Trophoblast cell (in vitro differentiated cells and primary cell): Measurements from ENCODE around the gene FOXI2.

Experiments
- DNase-seq, 2 donors: peaks; one replicate each; pipeline ENCODE4 v3.0.0-alpha.2; 2016
- H2AFZ ChIP-seq: 2 replicates; pipeline ENCODE4 v1.6.1; 2013; ENCODE audit warnings: low read length, moderate library complexity, mild to moderate bottlenecking; ENCODE audit not compliant: insufficient read depth, poor library complexity
- H2AK5ac ChIP-seq: 2 replicates; pipeline ENCODE4 v1.6.1; 2013; ENCODE audit warnings: mild to moderate bottlenecking, low read length
- H2BK120ac ChIP-seq: 2 replicates; pipeline ENCODE4 v1.6.1; 2013; ENCODE audit warnings: low read length, mild to moderate bottlenecking, moderate library complexity; ENCODE audit not compliant: insufficient read depth, poor library complexity
- H2BK12ac ChIP-seq: 2 replicates; pipeline ENCODE4 v1.6.1; 2013; ENCODE audit warnings: mild to moderate bottlenecking, low read length, moderate library complexity
- H2BK5ac ChIP-seq: 2 replicates; pipeline ENCODE4 v1.6.1; 2013; ENCODE audit warnings: low read length, low read depth, moderate library complexity, mild to moderate bottlenecking; ENCODE audit not compliant: poor library complexity
- H3K14ac ChIP-seq: 2 replicates; pipeline ENCODE4 v1.6.1; 2013; ENCODE audit warnings: mild to moderate bottlenecking, low read length
- H3K18ac ChIP-seq: 2 replicates; pipeline ENCODE4 v1.6.1; 2013; ENCODE audit warnings: mild to moderate bottlenecking, low read length
- H3K23ac ChIP-seq: 2 replicates; pipeline ENCODE4 v1.6.1; 2013; ENCODE audit warnings: low read length
- H3K27ac ChIP-seq: 2 replicates; pipeline ENCODE4 v1.5.1; 2013; ENCODE audit warnings: low read depth, mild to moderate bottlenecking, inconsistent platforms, low read length, moderate library complexity
- H3K27me3 ChIP-seq: 2 replicates; pipeline ENCODE4 v1.6.1; 2013; ENCODE audit warnings: inconsistent platforms, mild to moderate bottlenecking, low read length, moderate library complexity; ENCODE audit not compliant: insufficient read depth
- H3K36me3 ChIP-seq, 2 experiments: 1 replicate in 1 of 2; 2 replicates in 1 of 2; pipeline ENCODE4 v1.6.1; 2013; ENCODE audit warnings: low read length in 2 of 2, mild to moderate bottlenecking in 2 of 2, moderate library complexity in 1 of 2; ENCODE audit not compliant: insufficient read depth in 2 of 2, control insufficient read depth in 1 of 2
- H3K4ac ChIP-seq: 2 replicates; pipeline ENCODE4 v1.6.1; 2013; ENCODE audit warnings: low read depth, mild to moderate bottlenecking, low read length, moderate library complexity
- H3K4me1 ChIP-seq, 2 experiments: 1 replicate in 1 of 2; 2 replicates in 1 of 2; pipeline ENCODE4 v1.6.1; 2013; ENCODE audit warnings: low read length in 2 of 2, mild to moderate bottlenecking in 2 of 2, moderate library complexity in 1 of 2; ENCODE audit not compliant: insufficient read depth in 2 of 2, control insufficient read depth in 1 of 2
- H3K4me2 ChIP-seq: 2 replicates; pipeline ENCODE4 v1.6.1; 2013; ENCODE audit warnings: inconsistent platforms, mild to moderate bottlenecking, low read length, moderate library complexity
- H3K4me3 ChIP-seq: 2 replicates; pipeline ENCODE4 v1.5.1; 2013; ENCODE audit warnings: mild to moderate bottlenecking, low read depth, low read length, inconsistent platforms
- H3K79me1 ChIP-seq: one replicate; pipeline ENCODE4 v1.6.1; 2013; ENCODE audit warnings: low read length
- H3K79me2 ChIP-seq: 2 replicates; pipeline ENCODE4 v1.6.1; 2013; ENCODE audit warnings: low read length, mild to moderate bottlenecking; ENCODE audit not compliant: control insufficient read depth, insufficient read depth, poor library complexity
- H3K9ac ChIP-seq: 2 replicates; pipeline ENCODE4 v1.6.1; 2013; ENCODE audit warnings: mild to moderate bottlenecking, low read length
- H3K9me3 ChIP-seq: 2 replicates; pipeline ENCODE4 v1.6.1; 2013; ENCODE audit warnings: low read depth, mild to moderate bottlenecking, control low read depth, inconsistent platforms, low read length; ENCODE audit not compliant: insufficient read depth
- H4K12ac ChIP-seq: 2 replicates; pipeline ENCODE4 v1.6.1; 2013; ENCODE audit warnings: low read depth, mild to moderate bottlenecking, low read length, moderate library complexity
- H4K8ac ChIP-seq: 2 replicates; pipeline ENCODE4 v1.6.1; 2013; ENCODE audit warnings: low read depth, mild to moderate bottlenecking, low read length, moderate library complexity
- H4K91ac ChIP-seq: one replicate; pipeline ENCODE4 v1.6.1; 2013; ENCODE audit warnings: low read depth, mild to moderate bottlenecking, low read length, moderate library complexity
- WGBS: extraction: QIAGEN DNeasy Blood & Tissue Kit; methylation state at CpG from one replicate; pipeline ENCODE4 v1.1.7; 2013; ENCODE audit warnings: missing lambda C conversion rate; ENCODE audit not compliant: insufficient read length, insufficient coverage; ENCODE audit errors: extremely low coverage; 5-methylcytosine and 5-hydroxymethylcytosine counted together

FOXI2 gene

GRCh38 chr10:127756264-127756663 lies 19.3 kb downstream of the FOXI2 start:
- Histone ChIP-seq H3K23ac (no peak overlapping the region), H4K12ac (no peak overlapping the region), H2BK120ac (no peak overlapping the region), H3K18ac (no peak overlapping the region), H3K27me3 (no peaks in the 10 kb centered on the region), H2BK12ac (no peak overlapping the region), H3K4me1 (no peaks in the 10 kb centered on the region), H3K4ac (no peak overlapping the region), H3K27ac (no peak overlapping the region), H2BK5ac (no peak overlapping the region), H3K14ac (no peak overlapping the region), H4K91ac (no peak overlapping the region), H2AK5ac (no peak overlapping the region), H3K79me1 (no peaks in the 10 kb centered on the region), H3K4me2 (no peak overlapping the region), H4K8ac (no peak overlapping the region), H3K79me2 (no peaks in the 10 kb centered on the region), H3K9ac (no peak overlapping the region), H3K4me3 (no peak overlapping the region), H2AFZ (no peak overlapping the region), H3K9me3 (no peaks in the 10 kb centered on the region), H3K36me3 (no peaks in the 10 kb centered on the region)
- DNase-seq: no peak
- WGBS: no CpG with 5 or more reads among the region's 2 CpGs

- Histone ChIP-seq H3K23ac (no peak overlapping the region), H3K79me2 (no peaks in the 10 kb centered on the region), H3K27ac (no peak overlapping the region), H2BK120ac (no peak overlapping the region), H3K36me3 (no peaks in the 10 kb centered on the region), H4K8ac (no peak overlapping the region), H4K12ac (no peak overlapping the region), H2AK5ac (no peak overlapping the region), H3K4me3 (no peak overlapping the region), H3K14ac (no peak overlapping the region), H3K9ac (no peak overlapping the region), H3K4me1 (no peaks in the 10 kb centered on the region), H3K79me1 (no peaks in the 10 kb centered on the region), H2AFZ (no peak overlapping the region), H3K18ac (no peak overlapping the region), H3K4me2 (no peak overlapping the region), H2BK12ac (no peak overlapping the region), H3K27me3 (no peaks in the 10 kb centered on the region), H3K9me3 (no peaks in the 10 kb centered on the region), H4K91ac (no peak overlapping the region), H2BK5ac (no peak overlapping the region), H3K4ac (no peak overlapping the region)
- no CpG with 5 or more reads among the region's 7 CpGs for WGBS
- DNase-seq: peak in 1 of 2 donors; percentile 19
Measured at GRCh38 chr10:127757033-127757432, 20.0 kb downstream of the FOXI2 start.

- Histone ChIP-seq H3K4ac (no peak overlapping the region), H4K8ac (no peak overlapping the region), H3K4me1 (no peaks in the 10 kb centered on the region), H2BK120ac (no peak overlapping the region), H3K36me3 (no peaks in the 10 kb centered on the region), H3K79me1 (no peaks in the 10 kb centered on the region), H3K14ac (no peak overlapping the region), H2BK5ac (no peak overlapping the region), H3K4me3 (no peak overlapping the region), H3K27ac (no peak overlapping the region), H3K4me2 (no peak overlapping the region), H3K79me2 (no peaks in the 10 kb centered on the region), H3K18ac (no peak overlapping the region), H2AFZ (no peak overlapping the region), H3K23ac (no peak overlapping the region), H4K91ac (no peak overlapping the region), H3K9ac (no peak overlapping the region), H2BK12ac (no peak overlapping the region), H3K27me3 (no peaks in the 10 kb centered on the region), H3K9me3 (no peaks in the 10 kb centered on the region), H4K12ac (no peak overlapping the region), H2AK5ac (no peak overlapping the region)
- DNase-seq: no peak
- WGBS: no CpG with 5 or more reads among the region's 2 CpGs
Measured at GRCh38 chr10:127759276-127759675, 22.3 kb downstream of the FOXI2 start.

- no CpG with 5 or more reads among the region's 1 CpG for WGBS
- Histone ChIP-seq H3K79me2 (no peaks in the 10 kb centered on the region), H2AFZ (no peak overlapping the region), H3K4ac (no peak overlapping the region), H4K8ac (no peak overlapping the region), H3K23ac (no peak overlapping the region), H3K9me3 (no peaks in the 10 kb centered on the region), H4K12ac (no peak overlapping the region), H2BK5ac (no peak overlapping the region), H3K9ac (no peak overlapping the region), H3K27me3 (no peaks in the 10 kb centered on the region), H3K27ac (no peak overlapping the region), H3K79me1 (no peaks in the 10 kb centered on the region), H2BK120ac (no peak overlapping the region), H3K4me2 (no peak overlapping the region), H3K14ac (no peak overlapping the region), H2BK12ac (no peak overlapping the region), H3K36me3 (no peaks in the 10 kb centered on the region), H3K18ac (no peak overlapping the region), H4K91ac (no peak overlapping the region), H2AK5ac (no peak overlapping the region), H3K4me1 (no peaks in the 10 kb centered on the region), H3K4me3 (no peak overlapping the region)
- no peak for DNase-seq
Measured at GRCh38 chr10:127762925-127763324, 25.9 kb downstream of the FOXI2 start.
